Measurements from ENCODE around the gene IGHMBP2.

IGHMBP2 gene

DNA sequence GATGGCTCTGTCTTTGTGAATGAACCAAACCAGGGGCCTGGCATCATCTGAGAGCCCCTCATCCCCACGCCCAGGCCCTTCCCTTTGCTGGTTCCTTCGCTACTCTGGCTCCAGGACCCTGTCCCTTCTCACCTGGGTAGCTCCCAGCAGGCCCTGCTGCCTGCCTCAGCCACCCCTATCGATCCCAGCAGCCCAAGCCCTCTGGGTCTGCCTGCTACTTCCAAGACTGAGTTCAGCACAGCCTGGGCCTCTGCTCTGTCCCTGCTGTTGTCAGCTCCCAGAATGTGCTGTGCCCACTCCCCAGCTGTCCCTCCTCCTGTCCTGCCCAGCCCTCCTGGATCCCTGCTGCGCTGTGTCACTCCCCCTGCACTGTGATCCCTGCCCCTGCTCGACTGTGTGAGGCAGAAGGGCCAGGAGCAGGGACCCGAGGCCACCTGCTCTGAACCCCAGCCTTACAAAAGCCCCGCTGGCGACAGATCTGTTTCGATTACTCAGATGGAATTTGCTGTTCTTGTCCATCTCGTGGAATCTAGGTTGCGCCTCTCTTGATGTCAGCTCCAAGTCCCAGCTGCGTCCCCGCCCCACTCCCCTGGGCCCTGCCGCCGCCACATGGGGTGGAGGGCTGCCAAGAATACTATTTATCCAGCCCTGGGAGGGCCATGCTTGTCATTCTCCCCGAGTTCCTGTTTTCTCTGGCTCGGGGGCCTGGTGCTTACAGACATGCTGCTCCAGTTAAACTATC lies 13.0 kb upstream of the IGHMBP2 start:
- DNase-seq, result peak; percentile 76 to 83

GRCh38 chr11:68891351-68891948 lies 12.2 kb upstream of the IGHMBP2 start:
- no peak for DNase-seq

DNA sequence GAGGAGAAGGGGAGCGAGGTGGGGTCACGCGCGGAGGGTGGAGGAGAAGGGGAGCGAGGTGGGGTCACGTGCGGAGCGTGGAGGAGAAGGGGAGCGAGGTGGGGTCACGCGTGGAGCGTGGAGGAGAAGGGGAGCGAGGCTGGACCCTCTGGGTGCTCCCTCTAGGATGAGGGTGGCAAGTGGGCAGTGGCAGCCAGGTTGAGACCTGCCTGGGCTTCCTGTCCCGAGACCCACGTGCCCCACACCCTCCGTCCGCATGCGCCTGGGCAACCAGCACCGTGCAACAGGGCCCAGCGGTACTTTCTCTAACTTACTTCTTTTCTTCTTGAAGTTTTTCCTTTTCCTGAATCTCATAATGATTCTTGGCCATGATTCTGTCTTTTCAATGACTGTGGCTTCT lies 11.1 kb upstream of the IGHMBP2 start:
- no peak for DNase-seq

- no peak for DNase-seq
Observed at GRCh38 chr11:68893282-68893681, 10.4 kb upstream of the IGHMBP2 start.

DNA sequence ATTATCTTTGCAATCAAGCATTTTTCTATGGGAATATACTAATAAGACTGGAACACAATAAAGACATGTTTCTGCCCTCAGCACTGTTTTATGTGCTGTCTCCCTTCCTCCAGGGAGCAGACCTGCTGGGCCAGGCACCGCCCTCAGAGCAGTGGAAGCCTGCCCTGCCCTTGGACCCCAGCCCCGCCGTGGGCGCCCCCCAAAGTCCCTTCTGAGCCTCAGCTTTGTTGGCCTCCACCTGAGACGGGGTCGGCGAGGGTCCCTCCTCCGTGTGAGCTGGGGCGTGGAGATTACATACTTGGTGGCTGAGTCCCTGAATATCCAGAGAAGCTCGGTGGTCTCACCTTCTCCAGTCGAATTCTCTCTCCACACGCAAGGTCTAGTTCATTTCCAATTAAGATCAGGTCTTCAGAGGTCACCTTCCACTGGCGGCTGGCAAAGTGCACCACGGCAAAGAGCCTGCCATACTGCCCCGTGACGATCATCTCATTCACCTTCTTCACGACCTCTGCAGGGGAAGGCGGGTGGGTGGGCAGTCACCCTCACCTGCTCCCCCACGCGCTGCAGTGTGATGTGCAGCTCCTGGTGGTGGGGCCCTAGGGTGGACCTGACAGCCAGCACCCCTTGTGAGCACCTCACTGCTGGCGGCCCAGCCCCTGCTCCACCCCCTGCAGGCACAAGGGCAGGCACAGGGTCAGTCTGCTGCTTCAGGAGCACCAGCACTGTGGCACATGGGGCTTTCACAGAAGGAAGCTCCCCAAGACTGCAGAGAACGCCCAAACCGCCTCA lies 7.3 kb upstream of the IGHMBP2 start:
- DNase-seq, result no peak

DNA sequence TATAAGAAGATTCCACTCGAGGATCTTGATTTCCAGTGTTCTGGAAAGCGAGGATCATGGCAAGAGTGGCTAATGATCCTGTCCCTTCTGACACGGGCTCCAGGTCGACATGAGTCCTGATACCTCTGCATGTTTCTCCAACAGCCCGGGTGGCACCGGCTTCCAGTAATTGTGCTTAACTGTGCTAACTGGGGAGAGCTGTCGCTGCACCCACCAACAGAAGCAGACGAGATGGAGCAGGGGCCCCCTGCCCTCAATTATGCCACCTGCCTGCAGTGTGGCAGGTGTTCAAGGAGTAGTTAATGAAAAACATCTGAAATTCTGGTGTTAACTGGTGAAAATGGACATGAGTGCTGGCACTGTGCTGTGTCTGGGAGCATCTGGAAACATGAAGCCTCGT lies 6.2 kb upstream of the IGHMBP2 start:
- no peak for DNase-seq

DNA sequence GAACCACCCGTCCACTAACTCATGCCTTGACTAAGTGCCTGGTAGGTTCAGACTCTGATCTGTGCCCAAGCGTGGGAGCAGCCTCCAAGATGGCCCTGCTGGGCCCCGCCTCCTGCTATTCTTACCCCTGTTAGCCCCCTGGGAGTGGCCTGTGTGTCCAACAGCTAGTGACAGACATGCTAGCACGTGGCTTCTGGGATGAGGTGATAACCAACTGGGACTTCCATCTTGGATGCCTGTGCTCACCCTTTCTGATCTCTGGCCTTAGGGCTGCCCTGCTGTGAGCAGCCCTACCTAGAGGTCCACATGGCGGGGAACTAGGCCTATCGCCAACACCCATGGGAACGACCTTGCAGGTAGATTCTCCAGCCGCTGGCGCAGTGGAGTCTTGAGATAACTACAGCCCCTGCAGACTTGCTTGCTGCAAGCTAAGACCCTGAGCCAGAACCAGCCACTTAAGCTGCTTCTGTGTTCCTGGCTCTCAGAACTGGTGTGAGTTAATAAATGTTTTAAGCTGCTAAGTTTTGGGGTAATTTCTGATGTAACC lies 2.8 kb upstream of the IGHMBP2 start:
- no peak for DNase-seq

- DNase-seq, result peak in 1 of 2 experiments; percentile 5
Observed at GRCh38 chr11:68904248-68904847, 657 bp downstream of the IGHMBP2 start.

- DNase-seq, result no peak
Observed at GRCh38 chr11:68905421-68906360, 2.0 kb downstream of the IGHMBP2 start.

- DNase-seq, result no peak
Observed at GRCh38 chr11:68908273-68908672, 4.6 kb downstream of the IGHMBP2 start.

DNA sequence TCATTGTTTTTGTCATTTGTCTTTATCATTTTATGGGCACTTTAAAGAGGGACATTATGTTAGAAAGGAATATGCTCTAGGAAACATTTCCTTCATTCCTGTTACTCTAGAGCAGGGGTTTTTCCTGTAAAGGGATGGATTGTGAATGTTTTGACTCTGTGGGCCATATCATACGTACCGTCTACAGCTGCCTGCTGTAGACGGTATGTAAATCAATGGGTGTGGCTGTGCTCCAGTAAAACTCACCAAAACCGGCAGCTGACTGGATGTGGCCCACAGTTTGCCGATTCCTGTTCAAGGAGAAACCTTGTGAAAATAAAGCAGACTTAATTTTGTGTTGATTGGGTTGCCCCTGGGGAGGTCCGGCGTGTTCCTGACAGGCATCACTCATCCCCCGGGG lies 7.3 kb downstream of the IGHMBP2 start:
- no peak for DNase-seq

- no peak for DNase-seq
Observed at GRCh38 chr11:68911731-68912130, 8.0 kb downstream of the IGHMBP2 start.

DNA sequence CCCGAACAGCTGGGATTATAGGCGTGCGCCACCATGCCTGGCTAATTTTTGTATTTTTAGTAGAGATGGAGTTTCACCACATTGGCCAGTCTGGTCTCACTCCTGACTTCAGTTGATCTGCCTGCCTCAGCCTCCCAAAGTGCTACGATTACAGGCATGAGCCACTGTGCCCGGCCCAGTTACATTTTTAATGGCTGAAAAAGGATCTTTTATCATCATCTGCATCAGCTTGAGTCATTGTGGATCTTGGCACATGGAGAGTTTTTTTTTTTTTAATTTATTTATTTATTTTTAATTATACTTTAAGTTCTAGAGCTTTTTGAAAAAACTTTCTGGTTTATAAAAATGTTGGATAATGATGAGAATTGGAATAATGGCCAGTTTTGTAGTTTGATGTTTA lies 8.6 kb downstream of the IGHMBP2 start:
- no peak for DNase-seq

DNA sequence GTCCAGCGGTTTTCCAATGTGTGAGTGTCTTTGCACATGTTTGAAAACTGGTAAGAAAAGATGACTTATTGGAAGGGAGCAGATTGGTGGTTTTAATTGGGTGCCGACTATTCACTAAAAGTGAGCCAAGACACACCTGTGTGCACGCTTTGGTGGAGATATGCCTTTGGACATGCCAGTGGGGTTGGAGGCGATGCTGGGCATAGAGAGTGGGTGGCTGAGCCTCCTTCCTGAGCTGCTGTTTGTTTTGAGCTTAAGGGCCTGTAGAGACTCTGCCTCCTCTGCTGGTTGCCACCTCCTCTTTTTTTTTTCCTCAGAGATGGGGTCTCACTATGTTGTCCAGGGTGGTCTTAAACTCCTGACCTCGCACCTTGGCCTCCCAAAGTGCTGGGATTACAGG lies 9.5 kb downstream of the IGHMBP2 start:
- no peak for DNase-seq

- DNase-seq, result no peak
Observed at GRCh38 chr11:68914761-68915160, 11.1 kb downstream of the IGHMBP2 start.

- DNase-seq, result no peak
Observed at GRCh38 chr11:68916439-68916838, 12.7 kb downstream of the IGHMBP2 start.

- DNase-seq, result no peak
Observed at GRCh38 chr11:68923614-68924013, 19.9 kb downstream of the IGHMBP2 start.

GRCh38 chr11:68924073-68924925 lies 20.6 kb downstream of the IGHMBP2 start:
- DNase-seq, result no peak

GRCh38 chr11:68925611-68926010 lies 21.9 kb downstream of the IGHMBP2 start:
- DNase-seq, result no peak

GRCh38 chr11:68927280-68928135 lies 23.8 kb downstream of the IGHMBP2 start:
- no peak for DNase-seq

All from NCI-H2081 (cell line).